ENCODE measurements around the gene ZFP42. TPM values are rescaled to one million over a fixed set of nuclear protein-coding genes. Genes with fewer than 3 reads are reported as not detected.

ZFP42 gene
- total and polyA plus RNA-seq, 9 donors = 0.28 TPM; not detected in 8

DNA sequence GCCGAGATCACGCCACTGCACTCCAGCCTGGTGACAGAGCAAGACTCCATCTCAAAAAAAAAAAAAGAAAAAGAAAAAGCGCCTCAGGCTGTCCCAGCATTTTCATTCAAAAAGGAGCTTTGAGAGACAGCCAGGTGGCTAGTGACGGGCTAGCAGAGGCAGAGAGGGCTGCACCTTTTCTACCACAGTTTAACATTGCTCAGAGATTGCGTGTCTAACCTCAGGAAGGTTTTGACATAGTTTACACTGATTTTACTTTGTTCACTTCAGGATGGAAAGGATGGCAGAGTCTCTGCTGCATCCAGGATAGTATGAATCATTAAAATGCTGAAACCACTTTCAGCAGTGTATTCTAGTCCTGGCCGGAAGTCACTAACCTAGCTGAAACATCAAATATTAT is 28.1 kb downstream of the ZFP42 start:
- no peak for DNase-seq
- H3K27me3 ChIP-seq = no peaks in the 10 kb centered on the region
- no peaks in the 10 kb centered on the region for H3K9me3 ChIP-seq
- intact Hi-C loops (cut with DNase I) = no loop called here
- H3K27ac ChIP-seq = no peak overlapping the region
- H3K36me3 ChIP-seq = no peaks in the 10 kb centered on the region
- H3K4me1 ChIP-seq (ENCODE audit: insufficient read depth) = no peaks in the 10 kb centered on the region
- WGBS, 3 donors = 70 to 77% (median 72%) methylated on average over 6 of the region's 6 CpGs
- H3K4me3 ChIP-seq = no peak overlapping the region
- TF ChIP-seq POLR2A (IDR thresholded peaks at IDR 0.05) (no peak), EP300 (IDR thresholded peaks at IDR 0.05) (no peak)
- TF ChIP-seq, protein P1, sequence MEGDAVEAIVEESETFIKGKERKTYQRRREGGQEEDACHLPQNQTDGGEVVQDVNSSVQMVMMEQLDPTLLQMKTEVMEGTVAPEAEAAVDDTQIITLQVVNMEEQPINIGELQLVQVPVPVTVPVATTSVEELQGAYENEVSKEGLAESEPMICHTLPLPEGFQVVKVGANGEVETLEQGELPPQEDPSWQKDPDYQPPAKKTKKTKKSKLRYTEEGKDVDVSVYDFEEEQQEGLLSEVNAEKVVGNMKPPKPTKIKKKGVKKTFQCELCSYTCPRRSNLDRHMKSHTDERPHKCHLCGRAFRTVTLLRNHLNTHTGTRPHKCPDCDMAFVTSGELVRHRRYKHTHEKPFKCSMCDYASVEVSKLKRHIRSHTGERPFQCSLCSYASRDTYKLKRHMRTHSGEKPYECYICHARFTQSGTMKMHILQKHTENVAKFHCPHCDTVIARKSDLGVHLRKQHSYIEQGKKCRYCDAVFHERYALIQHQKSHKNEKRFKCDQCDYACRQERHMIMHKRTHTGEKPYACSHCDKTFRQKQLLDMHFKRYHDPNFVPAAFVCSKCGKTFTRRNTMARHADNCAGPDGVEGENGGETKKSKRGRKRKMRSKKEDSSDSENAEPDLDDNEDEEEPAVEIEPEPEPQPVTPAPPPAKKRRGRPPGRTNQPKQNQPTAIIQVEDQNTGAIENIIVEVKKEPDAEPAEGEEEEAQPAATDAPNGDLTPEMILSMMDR (IDR thresholded peaks at IDR 0.05) = no peak

GRCh38 chr4:188025476-188025875 is 29.9 kb downstream of the ZFP42 start:
- intact Hi-C loops (cut with DNase I) = no loop called here
- H3K4me3 ChIP-seq = no peak overlapping the region
- DNase-seq = no peak
- no peaks in the 10 kb centered on the region for H3K27me3 ChIP-seq
- 87 to 96% (median 96%) methylated on average over 2 of the region's 2 CpGs for WGBS, 3 donors
- TF ChIP-seq POLR2A (IDR thresholded peaks at IDR 0.05) = no peak
- TF ChIP-seq, protein P1 (IDR thresholded peaks at IDR 0.05) = no peak
- no peak for TF ChIP-seq EP300 (IDR thresholded peaks at IDR 0.05)
- no peaks in the 10 kb centered on the region for H3K9me3 ChIP-seq
- H3K4me1 ChIP-seq (ENCODE audit: insufficient read depth) = no peaks in the 10 kb centered on the region
- no peaks in the 10 kb centered on the region for H3K36me3 ChIP-seq
- no peak overlapping the region for H3K27ac ChIP-seq

DNA sequence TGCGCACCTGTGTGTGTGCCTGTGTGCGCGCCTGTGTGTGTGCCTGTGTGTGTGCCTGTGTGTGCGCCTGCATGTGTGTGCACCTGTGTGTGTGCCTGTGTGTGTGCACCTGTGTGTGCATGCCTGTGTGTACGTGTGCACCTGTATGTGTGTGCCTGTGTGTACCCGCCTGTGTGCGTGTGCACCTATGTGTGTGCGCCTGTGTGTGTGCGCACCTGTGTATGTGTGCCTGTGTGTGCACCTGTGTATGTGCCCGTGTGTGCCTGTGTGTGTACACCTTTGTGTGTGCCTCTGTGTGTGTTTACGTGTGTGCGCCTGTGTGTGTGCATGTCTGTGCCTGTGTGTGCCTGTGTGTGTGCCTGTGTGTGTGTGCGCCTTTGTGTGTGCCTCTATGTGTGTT is 33.5 kb downstream of the ZFP42 start:
- no peaks in the 10 kb centered on the region for H3K36me3 ChIP-seq
- no peak for DNase-seq
- TF ChIP-seq POLR2A (IDR thresholded peaks at IDR 0.05) (no peak), EP300 (IDR thresholded peaks at IDR 0.05) (no peak)
- TF ChIP-seq, protein P1 (IDR thresholded peaks at IDR 0.05) = no peak
- H3K27ac ChIP-seq = no peak overlapping the region
- H3K9me3 ChIP-seq = no peaks in the 10 kb centered on the region
- no peak overlapping the region for H3K4me3 ChIP-seq
- no peaks in the 10 kb centered on the region for H3K4me1 ChIP-seq (ENCODE audit: insufficient read depth)
- intact Hi-C loops (cut with DNase I) = no loop called here
- 91 to 97% (median 95%) methylated on average over 12 to 13 of the region's 13 CpGs for WGBS, 3 donors
- no peaks in the 10 kb centered on the region for H3K27me3 ChIP-seq

GRCh38 chr4:188030401-188030800 is 34.8 kb downstream of the ZFP42 start:
- Histone ChIP-seq H3K27me3 (no peaks in the 10 kb centered on the region), H3K9me3 (no peaks in the 10 kb centered on the region), H3K4me1 (ENCODE audit: insufficient read depth) (no peaks in the 10 kb centered on the region), H3K27ac (no peak overlapping the region), H3K36me3 (no peaks in the 10 kb centered on the region), H3K4me3 (no peak overlapping the region)
- TF ChIP-seq POLR2A (IDR thresholded peaks at IDR 0.05) = no peak
- TF ChIP-seq EP300 (IDR thresholded peaks at IDR 0.05) = no peak
- TF ChIP-seq, protein P1 (IDR thresholded peaks at IDR 0.05) = no peak
- 91 to 94% (median 94%) methylated on average over 3 of the region's 3 CpGs for WGBS, 3 donors
- no peak for DNase-seq
- intact Hi-C loops (cut with DNase I) = no loop called here
